Measurements from ENCODE around the gene EGFLAM. TPM values are rescaled to one million over a fixed set of nuclear protein-coding genes. Genes with fewer than 3 reads are reported as not detected.

The EGFLAM gene
- total RNA-seq, 5 donors from 2014 or later (not counting 1 experiment from before 2014, with no cell fraction given) = not detected

- CTCF ChIA-PET = interaction anchor here in 1 of 2 donors (2.9 kb wide), 1 partner anchor 31 kb away, joined by 10 read pairs; no protein-coding TSS in a partner anchor
- no peaks in the 10 kb centered on the region for H3K4me1 ChIP-seq (ENCODE audit: control insufficient read depth in 1 of 2, extremely low read depth in 1 of 2, insufficient read depth in 2 of 2, low read length in 2 of 2)
- H3K36me3 ChIP-seq (ENCODE audit: control insufficient read depth in 2 of 2, extremely low read depth in 1 of 2, insufficient read depth in 1 of 2, low read length in 1 of 2) = no peaks in the 10 kb centered on the region
- POLR2A ChIA-PET = no interaction called here
- Mint-ChIP-seq H3K36me3 (no peaks in the 10 kb centered on the region), H3K4me1 (no peaks in the 10 kb centered on the region), H3K27me3 (peaks cover 48 to 53% of the 10 kb centered on the region in 2 donors), H3K9me3 (no peaks in the 10 kb centered on the region), H3K4me3 (no peak overlapping the region), H3K27ac (no peak overlapping the region)
- DNase-seq = no peak
- no peak overlapping the region for H3K27ac ChIP-seq (ENCODE audit: low read length)
- H3K27me3 ChIP-seq (replicated peaks in 1 of 2; ENCODE audit: control insufficient read depth in 2 of 2, extremely low read depth in 1 of 2, insufficient read depth in 2 of 2, low read length in 1 of 2) = peaks cover 5 to 37% of the 10 kb centered on the region in 2 experiments
- no peaks in the 10 kb centered on the region for H3K9me3 ChIP-seq
- H3K4me3 ChIP-seq (ENCODE audit: control insufficient read depth in 1 of 2, extremely low read depth in 1 of 2, low read length in 1 of 2) = no peak overlapping the region
- WGBS (ENCODE audit: insufficient coverage) = 47% methylated on average over 8 of the region's 8 CpGs
- no peak for ATAC-seq (replicated peaks in 1 of 4)
Measured at GRCh38 chr5:38473008-38473407, 214.6 kb downstream of the EGFLAM start.

DNA sequence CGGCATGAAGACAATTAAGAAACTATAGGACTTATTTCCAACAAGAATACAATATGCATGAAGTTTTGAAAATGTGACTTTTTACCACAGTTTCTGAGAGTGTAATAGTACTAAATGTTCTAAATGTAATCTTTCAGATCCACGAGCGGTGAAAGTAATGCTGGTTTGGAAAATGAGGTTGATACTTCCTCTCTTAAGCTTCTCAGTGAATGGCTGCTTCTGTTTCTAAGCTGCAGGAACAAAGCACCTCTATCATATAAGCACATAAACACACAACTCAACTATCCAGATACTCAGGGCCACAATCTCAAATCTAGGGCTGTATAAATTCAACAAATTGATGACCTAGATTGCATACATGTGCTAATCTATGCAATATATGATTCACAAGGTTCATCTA is 219.8 kb downstream of the EGFLAM start:
- Mint-ChIP-seq H3K9me3 (no peaks in the 10 kb centered on the region), H3K4me1 (no peaks in the 10 kb centered on the region), H3K4me3 (no peak overlapping the region), H3K36me3 (no peaks in the 10 kb centered on the region), H3K27me3 (peaks cover 34 to 44% of the 10 kb centered on the region in 2 donors), H3K27ac (no peak overlapping the region)
- Histone ChIP-seq H3K4me3 (ENCODE audit: control insufficient read depth in 1 of 2, extremely low read depth in 1 of 2, low read length in 1 of 2) (no peak overlapping the region), H3K36me3 (ENCODE audit: control insufficient read depth in 2 of 2, extremely low read depth in 1 of 2, insufficient read depth in 1 of 2, low read length in 1 of 2) (no peaks in the 10 kb centered on the region), H3K4me1 (ENCODE audit: control insufficient read depth in 1 of 2, extremely low read depth in 1 of 2, insufficient read depth in 2 of 2, low read length in 2 of 2) (no peaks in the 10 kb centered on the region), H3K27me3 (replicated peaks in 1 of 2; ENCODE audit: control insufficient read depth in 2 of 2, extremely low read depth in 1 of 2, insufficient read depth in 2 of 2, low read length in 1 of 2) (peaks cover 1 to 5% of the 10 kb centered on the region in 2 experiments), H3K9me3 (no peaks in the 10 kb centered on the region), H3K27ac (ENCODE audit: low read length) (no peak overlapping the region)
- no peak for ATAC-seq (replicated peaks in 1 of 4)
- no CpG with 5 or more reads among the region's 3 CpGs for WGBS (ENCODE audit: insufficient coverage)
- ChIA-PET CTCF (interaction anchor here in 1 of 2 donors (1.4 kb wide), 1 partner anchor 36 kb away, joined by 5 read pairs; no protein-coding TSS in a partner anchor), POLR2A (no interaction called here)
- DNase-seq = no peak

GRCh38 chr5:38478878-38479277 is 220.5 kb downstream of the EGFLAM start:
- DNase-seq = no peak
- POLR2A ChIA-PET = no interaction called here
- H3K36me3 Mint-ChIP-seq = no peaks in the 10 kb centered on the region

DNA sequence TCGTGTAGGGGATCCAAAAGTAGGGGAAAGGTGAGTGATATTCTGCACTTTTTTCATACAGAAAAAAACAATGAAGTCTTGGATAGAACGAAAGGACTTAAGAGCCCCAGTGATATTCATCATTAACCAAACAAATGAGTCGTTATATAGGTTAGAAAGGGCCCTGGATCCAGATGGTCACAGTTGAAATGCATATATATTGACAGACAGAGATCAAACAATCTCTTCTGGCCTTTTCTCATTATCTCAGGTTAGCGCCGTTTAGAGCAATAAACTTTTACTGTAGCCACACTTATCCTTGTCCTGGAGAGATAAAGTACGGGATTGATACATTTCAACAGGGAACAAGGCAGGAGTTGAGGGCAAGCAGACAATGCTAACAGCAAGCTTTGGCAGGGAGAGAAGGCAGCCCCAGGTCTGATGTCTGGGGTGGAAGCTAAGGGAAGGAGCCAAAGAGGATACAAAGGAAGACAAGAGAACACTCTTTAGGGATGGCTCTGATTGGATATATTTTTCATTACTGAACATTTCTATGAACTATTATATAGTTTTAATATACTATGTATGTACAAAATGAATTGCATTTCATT is 221.1 kb downstream of the EGFLAM start:
- POLR2A ChIA-PET = no interaction called here
- Histone ChIP-seq H3K4me1 (ENCODE audit: control insufficient read depth in 1 of 2, extremely low read depth in 1 of 2, insufficient read depth in 2 of 2, low read length in 2 of 2) (no peaks in the 10 kb centered on the region), H3K27ac (ENCODE audit: low read length) (no peak overlapping the region), H3K9me3 (no peaks in the 10 kb centered on the region), H3K4me3 (ENCODE audit: control insufficient read depth in 1 of 2, extremely low read depth in 1 of 2, low read length in 1 of 2) (no peak overlapping the region), H3K36me3 (ENCODE audit: control insufficient read depth in 2 of 2, extremely low read depth in 1 of 2, insufficient read depth in 1 of 2, low read length in 1 of 2) (no peaks in the 10 kb centered on the region), H3K27me3 (replicated peaks in 1 of 2; ENCODE audit: control insufficient read depth in 2 of 2, extremely low read depth in 1 of 2, insufficient read depth in 2 of 2, low read length in 1 of 2) (peaks cover 3% of the 10 kb centered on the region in 2 experiments)
- ATAC-seq (replicated peaks in 1 of 4) (no peak), DNase-seq (no peak)
- no peaks in the 10 kb centered on the region for H3K9me3 Mint-ChIP-seq
- CTCF ChIA-PET = interaction anchor here in 1 of 2 donors (1.4 kb wide), 1 partner anchor 37 kb away, joined by 5 read pairs; no protein-coding TSS in a partner anchor
- no peaks in the 10 kb centered on the region for H3K4me1 Mint-ChIP-seq
- peaks cover 37 to 48% of the 10 kb centered on the region in 2 donors for H3K27me3 Mint-ChIP-seq
- no peak overlapping the region for H3K4me3 Mint-ChIP-seq
- 60% methylated on average over 3 of the region's 6 CpGs for WGBS (ENCODE audit: insufficient coverage)
- H3K36me3 Mint-ChIP-seq = no peaks in the 10 kb centered on the region
- no peak overlapping the region for H3K27ac Mint-ChIP-seq

More at GRCh38 chr5:38478878-38479277, 220.5 kb downstream of the EGFLAM start:
- WGBS (ENCODE audit: insufficient coverage) = 36% methylated on average over 1 of the region's 3 CpGs
- no peaks in the 10 kb centered on the region for H3K9me3 Mint-ChIP-seq
- no peak overlapping the region for H3K27ac Mint-ChIP-seq
- no peaks in the 10 kb centered on the region for H3K4me1 Mint-ChIP-seq
- Histone ChIP-seq H3K27ac (ENCODE audit: low read length) (no peak overlapping the region), H3K4me1 (ENCODE audit: control insufficient read depth in 1 of 2, extremely low read depth in 1 of 2, insufficient read depth in 2 of 2, low read length in 2 of 2) (no peaks in the 10 kb centered on the region), H3K27me3 (replicated peaks in 1 of 2; ENCODE audit: control insufficient read depth in 2 of 2, extremely low read depth in 1 of 2, insufficient read depth in 2 of 2, low read length in 1 of 2) (peaks cover 2 to 3% of the 10 kb centered on the region in 2 experiments), H3K9me3 (no peaks in the 10 kb centered on the region), H3K36me3 (ENCODE audit: control insufficient read depth in 2 of 2, extremely low read depth in 1 of 2, insufficient read depth in 1 of 2, low read length in 1 of 2) (no peaks in the 10 kb centered on the region), H3K4me3 (ENCODE audit: control insufficient read depth in 1 of 2, extremely low read depth in 1 of 2, low read length in 1 of 2) (no peak overlapping the region)
- no peak for ATAC-seq (replicated peaks in 1 of 4)
- H3K27me3 Mint-ChIP-seq = peaks cover 34 to 44% of the 10 kb centered on the region in 2 donors
- CTCF ChIA-PET = interaction anchor here in 1 of 2 donors (1.4 kb wide), 1 partner anchor 37 kb away, joined by 5 read pairs; no protein-coding TSS in a partner anchor
- H3K4me3 Mint-ChIP-seq = no peak overlapping the region

DNA sequence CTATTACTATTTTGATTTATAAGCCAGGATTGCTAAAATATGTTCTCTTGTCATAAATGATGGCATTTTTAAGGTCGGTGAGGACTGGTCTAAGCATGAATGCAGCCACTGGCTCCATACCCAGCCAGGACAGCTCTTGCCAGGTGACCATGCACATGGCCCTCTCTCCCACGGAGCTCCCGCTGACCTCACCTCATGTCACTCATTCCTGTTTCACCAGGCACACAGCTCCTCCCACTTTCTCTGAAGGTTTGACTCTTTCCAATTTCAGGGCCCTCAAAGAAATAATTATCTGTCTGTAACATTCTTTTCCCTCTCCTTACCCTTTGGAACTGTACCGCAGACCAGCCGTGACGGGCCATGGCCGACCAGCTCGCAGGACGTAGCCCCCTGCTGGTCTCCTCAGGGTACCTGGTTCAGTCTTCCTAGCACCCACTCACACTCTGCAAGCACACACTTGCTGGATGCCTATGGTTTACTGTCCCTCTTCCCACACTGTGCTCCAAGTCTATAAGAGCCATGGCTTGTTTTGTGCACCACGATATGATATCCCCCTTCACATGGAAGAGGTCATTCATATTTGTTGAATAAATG is 225.5 kb downstream of the EGFLAM start:
- H3K9me3 ChIP-seq = no peaks in the 10 kb centered on the region
- POLR2A ChIA-PET = no interaction called here
- Mint-ChIP-seq H3K9me3 (no peaks in the 10 kb centered on the region), H3K4me1 (no peaks in the 10 kb centered on the region), H3K4me3 (no peak overlapping the region), H3K27me3 (peaks cover 33 to 47% of the 10 kb centered on the region in 2 donors), H3K36me3 (no peaks in the 10 kb centered on the region), H3K27ac (no peak overlapping the region)
- no peaks in the 10 kb centered on the region for H3K4me1 ChIP-seq (ENCODE audit: control insufficient read depth in 1 of 2, extremely low read depth in 1 of 2, insufficient read depth in 2 of 2, low read length in 2 of 2)
- no peak for ATAC-seq (replicated peaks in 1 of 4)
- 92% methylated on average over 9 of the region's 10 CpGs for WGBS (ENCODE audit: insufficient coverage)
- no peak overlapping the region for H3K4me3 ChIP-seq (ENCODE audit: control insufficient read depth in 1 of 2, extremely low read depth in 1 of 2, low read length in 1 of 2)
- peak in 1 of 35 experiments; percentile 5 for DNase-seq
- H3K36me3 ChIP-seq (ENCODE audit: control insufficient read depth in 2 of 2, extremely low read depth in 1 of 2, insufficient read depth in 1 of 2, low read length in 1 of 2) = no peaks in the 10 kb centered on the region
- CTCF ChIA-PET = interaction anchor here (0.9 to 1.2 kb wide), 2 partner anchors 42 to 1060 kb away, joined by 3 read pairs; no protein-coding TSS in a partner anchor
- peaks cover 2 to 6% of the 10 kb centered on the region in 2 experiments for H3K27me3 ChIP-seq (replicated peaks in 1 of 2; ENCODE audit: control insufficient read depth in 2 of 2, extremely low read depth in 1 of 2, insufficient read depth in 2 of 2, low read length in 1 of 2)
- H3K27ac ChIP-seq (ENCODE audit: low read length) = no peak overlapping the region

- ChIA-PET POLR2A (no interaction called here), CTCF (no interaction called here)
- Histone ChIP-seq H3K9me3 (no peaks in the 10 kb centered on the region), H3K27ac (ENCODE audit: low read length) (no peak overlapping the region), H3K4me3 (ENCODE audit: control insufficient read depth in 1 of 2, extremely low read depth in 1 of 2, low read length in 1 of 2) (no peak overlapping the region), H3K27me3 (replicated peaks in 1 of 2; ENCODE audit: control insufficient read depth in 2 of 2, extremely low read depth in 1 of 2, insufficient read depth in 2 of 2, low read length in 1 of 2) (peaks cover 6 to 9% of the 10 kb centered on the region in 2 experiments), H3K4me1 (ENCODE audit: control insufficient read depth in 1 of 2, extremely low read depth in 1 of 2, insufficient read depth in 2 of 2, low read length in 2 of 2) (no peaks in the 10 kb centered on the region), H3K36me3 (ENCODE audit: control insufficient read depth in 2 of 2, extremely low read depth in 1 of 2, insufficient read depth in 1 of 2, low read length in 1 of 2) (no peaks in the 10 kb centered on the region)
- Mint-ChIP-seq H3K36me3 (no peaks in the 10 kb centered on the region), H3K4me1 (no peaks in the 10 kb centered on the region), H3K9me3 (no peaks in the 10 kb centered on the region), H3K27me3 (peaks cover 18 to 21% of the 10 kb centered on the region in 2 donors), H3K4me3 (no peak overlapping the region), H3K27ac (no peak overlapping the region)
- ATAC-seq (replicated peaks in 1 of 4) (no peak), DNase-seq (no peak)
- WGBS (ENCODE audit: insufficient coverage) = 67% methylated on average over 4 of the region's 6 CpGs
Measured at GRCh38 chr5:38494175-38494574, 235.8 kb downstream of the EGFLAM start.
